ENCODE results near the gene MACROD2. TPM values are rescaled to one million over a fixed set of nuclear protein-coding genes. Genes with fewer than 3 reads are reported as not detected.
"Not testable (repeated sequence)": the region's sequence is repeated elsewhere in the genome, so short reads cannot be mapped to it uniquely, and the experiment has no call there.

Gene MACROD2
- polyA plus RNA-seq, 1 donor (not counting 4 experiments of a cell fraction or from before 2014, with no cell fraction given): 0.71 TPM

GRCh38 chr20:15140286-15140685 is 1145.0 kb downstream of the MACROD2 start:
- Histone ChIP-seq H3K4me3 (ENCODE audit: control insufficient read depth in 2 of 3, extremely low read depth in 1 of 3, insufficient read depth in 2 of 3, low read depth in 1 of 3, low read length in 3 of 3) (no peak overlapping the region), H4K20me1 (ENCODE audit: control insufficient read depth, extremely low read depth, insufficient read depth, low read length) (no peaks in the 10 kb centered on the region), H3K9me3 (ENCODE audit: control insufficient read depth, low read depth, low read length) (no peaks in the 10 kb centered on the region), H3K79me2 (ENCODE audit: control insufficient read depth, insufficient read depth, low read length) (no peaks in the 10 kb centered on the region), H3K4me2 (ENCODE audit: control insufficient read depth, extremely low read depth, insufficient read depth, low read depth, low read length) (no peak overlapping the region), H3K27ac (ENCODE audit: control insufficient read depth, insufficient read depth, low read length) (no peak overlapping the region), H3K27me3 (ENCODE audit: control insufficient read depth, extremely low read depth, insufficient read depth, low read length) (no peaks in the 10 kb centered on the region), H3K9me1 (ENCODE audit: control insufficient read depth, extremely low read depth, insufficient read depth, low read length) (no peaks in the 10 kb centered on the region), H3K36me3 (ENCODE audit: control insufficient read depth in 2 of 2, extremely low read depth in 1 of 2, insufficient read depth in 2 of 2, low read length in 2 of 2) (no peaks in the 10 kb centered on the region), H3K4me1 (ENCODE audit: control insufficient read depth, extremely low read depth, insufficient read depth, low read length) (no peaks in the 10 kb centered on the region), H2AFZ (ENCODE audit: control insufficient read depth, low read length) (no peak overlapping the region), H3K9ac (ENCODE audit: control insufficient read depth, extremely low read depth, insufficient read depth, low read length) (no peak overlapping the region)
- DNase-seq (ENCODE audit: low read depth, low spot score): no peak
- TF ChIP-seq EZH2 (IDR thresholded peaks at IDR 0.05; ENCODE audit: low read length) (no peak), CTCF (optimal IDR thresholded peaks at IDR 0.05 in 1 of 3, IDR thresholded peaks at IDR 0.05 in 1 of 3, conservative IDR thresholded peaks at IDR 0.05 in 1 of 3; ENCODE audit: extremely low read depth in 1 of 3, insufficient read depth in 2 of 3, low read length in 3 of 3) (no peak)
- no peak for FAIRE-seq
- dilution Hi-C loops (cut with MboI; ENCODE audit: extremely low pct_ligation_motif_present, low sequenced_read_pairs): no loop called here

- dilution Hi-C loops (cut with MboI; ENCODE audit: extremely low pct_ligation_motif_present, low sequenced_read_pairs); DNase-seq (ENCODE audit: low read depth, low spot score): not testable (repeated sequence)
These were observed 1145.6 kb downstream of the MACROD2 start for GRCh38 chr20:15140940-15141339.

GRCh38 chr20:15141861-15142260 is 1146.5 kb downstream of the MACROD2 start:
- H3K36me3 ChIP-seq (ENCODE audit: control insufficient read depth in 2 of 2, extremely low read depth in 1 of 2, insufficient read depth in 2 of 2, low read length in 2 of 2): no peaks in the 10 kb centered on the region
- dilution Hi-C loops (cut with MboI; ENCODE audit: extremely low pct_ligation_motif_present, low sequenced_read_pairs): no loop called here
- no peak overlapping the region for H3K4me3 ChIP-seq (ENCODE audit: control insufficient read depth in 2 of 3, extremely low read depth in 1 of 3, insufficient read depth in 2 of 3, low read depth in 1 of 3, low read length in 3 of 3)
- no peaks in the 10 kb centered on the region for H3K9me1 ChIP-seq (ENCODE audit: control insufficient read depth, extremely low read depth, insufficient read depth, low read length)
- no peak overlapping the region for H3K4me2 ChIP-seq (ENCODE audit: control insufficient read depth, extremely low read depth, insufficient read depth, low read depth, low read length)
- no peak overlapping the region for H3K9ac ChIP-seq (ENCODE audit: control insufficient read depth, extremely low read depth, insufficient read depth, low read length)
- H3K27ac ChIP-seq (ENCODE audit: control insufficient read depth, insufficient read depth, low read length): no peak overlapping the region
- H3K27me3 ChIP-seq (ENCODE audit: control insufficient read depth, extremely low read depth, insufficient read depth, low read length): no peaks in the 10 kb centered on the region
- no peak for DNase-seq (ENCODE audit: low read depth, low spot score)
- TF ChIP-seq CTCF (optimal IDR thresholded peaks at IDR 0.05 in 1 of 3, IDR thresholded peaks at IDR 0.05 in 1 of 3, conservative IDR thresholded peaks at IDR 0.05 in 1 of 3; ENCODE audit: extremely low read depth in 1 of 3, insufficient read depth in 2 of 3, low read length in 3 of 3) (no peak), EZH2 (IDR thresholded peaks at IDR 0.05; ENCODE audit: low read length) (no peak)
- H3K4me1 ChIP-seq (ENCODE audit: control insufficient read depth, extremely low read depth, insufficient read depth, low read length): no peaks in the 10 kb centered on the region
- FAIRE-seq: no peak
- no peaks in the 10 kb centered on the region for H3K9me3 ChIP-seq (ENCODE audit: control insufficient read depth, low read depth, low read length)
- H2AFZ ChIP-seq (ENCODE audit: control insufficient read depth, low read length): no peak overlapping the region
- no peaks in the 10 kb centered on the region for H3K79me2 ChIP-seq (ENCODE audit: control insufficient read depth, insufficient read depth, low read length)
- H4K20me1 ChIP-seq (ENCODE audit: control insufficient read depth, extremely low read depth, insufficient read depth, low read length): no peaks in the 10 kb centered on the region

More at GRCh38 chr20:15140940-15141339, 1145.6 kb downstream of the MACROD2 start:
- not testable (repeated sequence) for H3K27ac ChIP-seq (ENCODE audit: control insufficient read depth, insufficient read depth, low read length); H3K4me2 ChIP-seq (ENCODE audit: control insufficient read depth, extremely low read depth, insufficient read depth, low read depth, low read length); H3K4me3 ChIP-seq (ENCODE audit: control insufficient read depth in 2 of 3, extremely low read depth in 1 of 3, insufficient read depth in 2 of 3, low read depth in 1 of 3, low read length in 3 of 3); H4K20me1 ChIP-seq (ENCODE audit: control insufficient read depth, extremely low read depth, insufficient read depth, low read length); H2AFZ ChIP-seq (ENCODE audit: control insufficient read depth, low read length); H3K27me3 ChIP-seq (ENCODE audit: control insufficient read depth, extremely low read depth, insufficient read depth, low read length); H3K36me3 ChIP-seq (ENCODE audit: control insufficient read depth in 2 of 2, extremely low read depth in 1 of 2, insufficient read depth in 2 of 2, low read length in 2 of 2); H3K9me3 ChIP-seq (ENCODE audit: control insufficient read depth, low read depth, low read length); H3K79me2 ChIP-seq (ENCODE audit: control insufficient read depth, insufficient read depth, low read length); FAIRE-seq; H3K9me1 ChIP-seq (ENCODE audit: control insufficient read depth, extremely low read depth, insufficient read depth, low read length); H3K4me1 ChIP-seq (ENCODE audit: control insufficient read depth, extremely low read depth, insufficient read depth, low read length); H3K9ac ChIP-seq (ENCODE audit: control insufficient read depth, extremely low read depth, insufficient read depth, low read length)
